ENCODE measurements around the gene ATAD3C. TPM values are rescaled to one million over a fixed set of nuclear protein-coding genes. Genes with fewer than 3 reads are reported as not detected.
"Not testable (repeated sequence)": the region's sequence is repeated elsewhere in the genome, so short reads cannot be mapped to it uniquely, and the experiment has no call there.

ATAD3C gene
- polyA plus RNA-seq, 1 of the 3 experiments (the other 2 are of a cell fraction) = 0.38 TPM

DNA sequence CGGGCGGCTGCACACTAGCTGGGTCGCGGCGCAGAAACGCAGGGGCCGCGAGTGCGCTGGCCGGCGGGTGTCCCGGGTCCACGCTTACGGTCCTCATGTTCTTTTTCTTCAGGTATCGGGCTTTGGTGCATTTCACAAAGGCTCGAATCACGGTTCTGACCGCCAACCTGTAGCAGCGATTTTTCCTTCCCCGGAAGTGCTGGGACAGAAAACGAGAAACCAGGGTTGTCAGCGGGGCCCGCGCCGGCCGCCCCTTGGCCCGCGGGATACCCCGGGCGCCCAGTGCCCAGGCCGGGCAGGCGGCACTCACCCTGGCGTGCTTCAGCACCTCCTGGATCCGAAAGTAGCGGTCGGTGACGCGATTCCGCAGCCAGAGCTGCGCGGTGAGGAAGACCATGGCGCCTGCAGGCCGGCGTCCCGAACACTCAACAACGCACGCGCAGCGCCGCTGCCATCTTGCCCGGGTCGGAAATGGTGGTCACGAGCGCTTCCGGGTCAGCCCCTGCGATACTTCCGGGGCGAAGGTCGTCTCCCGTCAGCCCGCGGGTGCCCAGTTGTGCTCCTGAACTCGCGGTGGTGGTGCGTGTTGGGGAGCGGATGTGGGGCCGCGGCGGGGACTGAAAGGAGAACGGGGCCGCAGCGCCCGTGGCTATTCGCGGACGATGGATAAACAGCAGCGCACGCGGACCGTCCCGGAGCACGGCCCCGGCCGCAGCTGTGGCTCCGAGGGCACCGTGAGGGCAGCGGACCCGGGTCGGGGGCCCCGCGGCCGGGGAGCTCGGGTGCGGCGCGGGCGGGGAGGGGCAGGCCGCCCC, 42.5 kb upstream of the ATAD3C start, which contains the start of gene MRPL20 (continued):
- TF ChIP-seq, protein P1, sequence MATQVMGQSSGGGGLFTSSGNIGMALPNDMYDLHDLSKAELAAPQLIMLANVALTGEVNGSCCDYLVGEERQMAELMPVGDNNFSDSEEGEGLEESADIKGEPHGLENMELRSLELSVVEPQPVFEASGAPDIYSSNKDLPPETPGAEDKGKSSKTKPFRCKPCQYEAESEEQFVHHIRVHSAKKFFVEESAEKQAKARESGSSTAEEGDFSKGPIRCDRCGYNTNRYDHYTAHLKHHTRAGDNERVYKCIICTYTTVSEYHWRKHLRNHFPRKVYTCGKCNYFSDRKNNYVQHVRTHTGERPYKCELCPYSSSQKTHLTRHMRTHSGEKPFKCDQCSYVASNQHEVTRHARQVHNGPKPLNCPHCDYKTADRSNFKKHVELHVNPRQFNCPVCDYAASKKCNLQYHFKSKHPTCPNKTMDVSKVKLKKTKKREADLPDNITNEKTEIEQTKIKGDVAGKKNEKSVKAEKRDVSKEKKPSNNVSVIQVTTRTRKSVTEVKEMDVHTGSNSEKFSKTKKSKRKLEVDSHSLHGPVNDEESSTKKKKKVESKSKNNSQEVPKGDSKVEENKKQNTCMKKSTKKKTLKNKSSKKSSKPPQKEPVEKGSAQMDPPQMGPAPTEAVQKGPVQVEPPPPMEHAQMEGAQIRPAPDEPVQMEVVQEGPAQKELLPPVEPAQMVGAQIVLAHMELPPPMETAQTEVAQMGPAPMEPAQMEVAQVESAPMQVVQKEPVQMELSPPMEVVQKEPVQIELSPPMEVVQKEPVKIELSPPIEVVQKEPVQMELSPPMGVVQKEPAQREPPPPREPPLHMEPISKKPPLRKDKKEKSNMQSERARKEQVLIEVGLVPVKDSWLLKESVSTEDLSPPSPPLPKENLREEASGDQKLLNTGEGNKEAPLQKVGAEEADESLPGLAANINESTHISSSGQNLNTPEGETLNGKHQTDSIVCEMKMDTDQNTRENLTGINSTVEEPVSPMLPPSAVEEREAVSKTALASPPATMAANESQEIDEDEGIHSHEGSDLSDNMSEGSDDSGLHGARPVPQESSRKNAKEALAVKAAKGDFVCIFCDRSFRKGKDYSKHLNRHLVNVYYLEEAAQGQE (IDR thresholded peaks at IDR 0.05; ENCODE audit: low read depth, low read length) = peak; percentile 43; the same call in 1 of the 2 replicates
- TF ChIP-seq CHD2 (IDR thresholded peaks at IDR 0.05; ENCODE audit: low read length, partially characterized antibody) (peak; percentile 97), MXI1 (IDR thresholded peaks at IDR 0.05; ENCODE audit: low read depth, low read length) (peak; percentile 81), GATA2 (CRISPR knock-in tag; IDR thresholded peaks at IDR 0.05) (no peak), POLR2AphosphoS5 (IDR thresholded peaks at IDR 0.05; ENCODE audit: low read depth, low read length) (peak; percentile 82; the same call in 1 of the 2 replicates)

DNA sequence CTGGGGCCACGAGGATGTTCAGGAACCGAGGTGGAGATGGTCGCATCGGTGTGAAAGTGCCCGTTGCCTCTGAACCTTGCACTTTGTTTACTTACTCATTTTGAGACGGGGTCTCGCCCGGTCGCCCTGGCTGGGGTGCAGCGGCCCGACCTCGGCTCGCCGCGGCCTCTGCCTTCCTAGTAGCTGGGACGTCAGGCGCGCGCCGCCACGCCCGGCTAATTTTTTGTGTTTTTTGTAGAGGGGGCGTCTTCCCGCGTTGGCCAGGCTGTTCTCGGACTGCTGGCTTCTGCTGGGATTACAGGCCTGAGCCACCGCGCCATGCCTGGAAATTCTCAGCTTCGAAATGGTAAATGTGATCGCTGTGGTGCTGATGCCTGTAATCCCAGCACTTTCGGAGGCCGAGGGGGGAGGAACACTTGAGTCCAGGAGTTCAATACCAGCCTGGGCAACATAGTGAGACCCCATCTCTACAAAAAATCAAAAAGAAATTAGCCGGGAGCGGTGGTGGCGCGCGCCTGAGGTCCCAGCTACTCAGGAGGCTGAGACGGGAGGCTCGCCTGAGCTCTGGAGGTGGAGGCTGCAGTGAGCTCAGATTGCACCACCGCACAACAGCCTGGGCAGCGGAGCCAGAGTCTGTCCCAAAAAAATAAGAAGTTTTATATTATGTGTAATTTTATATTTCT, 41.7 kb upstream of the ATAD3C start:
- WGBS (ENCODE audit: low lambda C conversion rate) = 24% methylated on average over 18 of the region's 41 CpGs
- no peaks in the 10 kb centered on the region for H3K27me3 ChIP-seq (ENCODE audit: insufficient read depth)
- H3K4me1 ChIP-seq (ENCODE audit: control insufficient read depth in 1 of 2, insufficient read depth in 2 of 2, low read depth in 1 of 2, low read length in 1 of 2) = peaks cover 11 to 15% of the 10 kb centered on the region in 2 experiments; a peak in 3 of 4 replicates
- H3F3A ChIP-seq (replicated peaks; ENCODE audit: insufficient read depth) = peaks cover 26% of the 10 kb centered on the region
- peaks cover 10 to 16% of the 10 kb centered on the region in 2 experiments for H3K36me3 ChIP-seq (replicated peaks in 1 of 2; ENCODE audit: control insufficient read depth in 1 of 2, insufficient read depth in 2 of 2, low read length in 1 of 2)
- no peak for DNase-seq
- TF ChIP-seq POLR2AphosphoS5 (IDR thresholded peaks at IDR 0.05; ENCODE audit: low read depth, low read length) = no peak
- TF ChIP-seq, protein P2, sequence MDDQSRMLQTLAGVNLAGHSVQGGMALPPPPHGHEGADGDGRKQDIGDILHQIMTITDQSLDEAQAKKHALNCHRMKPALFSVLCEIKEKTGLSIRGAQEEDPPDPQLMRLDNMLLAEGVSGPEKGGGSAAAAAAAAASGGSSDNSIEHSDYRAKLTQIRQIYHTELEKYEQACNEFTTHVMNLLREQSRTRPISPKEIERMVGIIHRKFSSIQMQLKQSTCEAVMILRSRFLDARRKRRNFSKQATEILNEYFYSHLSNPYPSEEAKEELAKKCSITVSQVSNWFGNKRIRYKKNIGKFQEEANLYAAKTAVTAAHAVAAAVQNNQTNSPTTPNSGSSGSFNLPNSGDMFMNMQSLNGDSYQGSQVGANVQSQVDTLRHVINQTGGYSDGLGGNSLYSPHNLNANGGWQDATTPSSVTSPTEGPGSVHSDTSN (IDR thresholded peaks at IDR 0.05) = no peak
- no peak for TF ChIP-seq RFX5 (IDR thresholded peaks at IDR 0.05; ENCODE audit: low read length)
- no peaks in the 10 kb centered on the region for H4K20me1 ChIP-seq (ENCODE audit: insufficient read depth)
- peak overlapping the region; percentile 74 to 77 for H3K4me3 ChIP-seq (ENCODE audit: low read depth in 2 of 2, low read length in 1 of 2)
- POLR2A ChIA-PET = interaction anchor here (0.6 to 3.3 kb wide), 7 partner anchors 8 to 208 kb away, joined by 3 to 18 read pairs (median 3); partner anchors contain the start of genes AURKAIP1, CCNL2 and MIB2
- no peaks in the 10 kb centered on the region for H3K9me3 ChIP-seq
- H3K9me2 ChIP-seq = no peaks in the 10 kb centered on the region
- H3K9ac ChIP-seq = peak overlapping the region; percentile 88
- H2AFZ ChIP-seq (ENCODE audit: low read depth) = 0 out of 2 replicates have a peak overlapping the region, but pooled peaks have one; percentile 65
- peak overlapping the region; percentile 72 to 77 for H3K27ac ChIP-seq (ENCODE audit: low read depth in 2 of 2, low read length in 1 of 2)
- peak overlapping the region; percentile 87 for H3K4me2 ChIP-seq
- CTCF ChIA-PET = interaction anchor here (1.0 to 3.5 kb wide), 3 partner anchors 9 to 34 kb away, joined by 3 to 14 read pairs (median 14); partner anchors contain the start of genes ANKRD65 and CCNL2
- H3K79me2 ChIP-seq (ENCODE audit: insufficient read depth) = peaks cover 64% of the 10 kb centered on the region

DNA sequence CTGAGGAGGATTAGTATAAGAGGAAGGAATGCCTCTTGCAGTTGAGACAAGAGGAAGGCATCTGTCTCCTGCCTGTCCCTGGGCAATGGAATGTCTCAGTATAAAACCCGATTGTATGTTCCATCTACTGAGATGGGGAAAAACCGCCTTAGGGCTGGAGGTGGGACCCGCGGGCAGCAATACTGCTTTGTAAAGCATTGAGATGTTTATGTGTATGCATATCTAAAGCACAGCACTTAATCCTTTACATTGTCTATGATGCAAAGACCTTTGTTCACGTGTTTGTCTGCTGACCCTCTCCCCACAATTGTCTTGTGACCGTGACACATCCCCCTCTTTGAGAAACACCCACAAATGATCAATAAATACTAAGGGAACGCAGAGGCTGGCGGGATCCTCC, 39.3 kb upstream of the ATAD3C start:
- H3K4me1 ChIP-seq (ENCODE audit: control insufficient read depth in 1 of 2, insufficient read depth in 2 of 2, low read depth in 1 of 2, low read length in 1 of 2) = peaks cover 11 to 15% of the 10 kb centered on the region in 2 experiments; a peak in 3 of 4 replicates
- H3K4me2 ChIP-seq; H2AFZ ChIP-seq (ENCODE audit: low read depth); H3K4me3 ChIP-seq (ENCODE audit: low read depth in 2 of 2, low read length in 1 of 2); H3K9me3 ChIP-seq; H3K27ac ChIP-seq (ENCODE audit: low read depth in 2 of 2, low read length in 1 of 2); CTCF ChIA-PET; H4K20me1 ChIP-seq (ENCODE audit: insufficient read depth); POLR2A ChIA-PET; H3K9ac ChIP-seq; H3K9me2 ChIP-seq; H3F3A ChIP-seq (replicated peaks; ENCODE audit: insufficient read depth); H3K27me3 ChIP-seq (ENCODE audit: insufficient read depth); DNase-seq: not testable (repeated sequence)
- peaks cover 48% of the 10 kb centered on the region for H3K79me2 ChIP-seq (ENCODE audit: insufficient read depth)
- peaks cover 5 to 13% of the 10 kb centered on the region in 2 experiments for H3K36me3 ChIP-seq (replicated peaks in 1 of 2; ENCODE audit: control insufficient read depth in 1 of 2, insufficient read depth in 2 of 2, low read length in 1 of 2)
- 84% methylated on average over 8 of the region's 8 CpGs for WGBS (ENCODE audit: low lambda C conversion rate)

Measured in SK-N-SH (cell line).